ENCODE data around the gene NR4A3. TPM values are rescaled to one million over a fixed set of nuclear protein-coding genes. Genes with fewer than 3 reads are reported as not detected.

NR4A3 gene
- total RNA-seq, 1 donor from 2014 or later: 3.2 TPM

- no peaks in the 10 kb centered on the region for H3K9me3 Mint-ChIP-seq (ENCODE audit: unreplicated experiment)
- peaks cover 45% of the 10 kb centered on the region for H3K4me1 Mint-ChIP-seq (ENCODE audit: unreplicated experiment)
- peak; percentile 98 for DNase-seq (ENCODE audit: extremely low spot score, unreplicated experiment)
- H3K4me3 Mint-ChIP-seq (ENCODE audit: unreplicated experiment): peak overlapping the region; percentile 95
- peak overlapping the region; percentile 95 for H3K27ac Mint-ChIP-seq (ENCODE audit: unreplicated experiment)
- TF ChIP-seq CTCF (IDR thresholded peaks at IDR 0.05): peak; percentile 29
- peaks cover 4% of the 10 kb centered on the region for H3K27me3 Mint-ChIP-seq (ENCODE audit: unreplicated experiment)
- no peaks in the 10 kb centered on the region for H3K36me3 Mint-ChIP-seq (ENCODE audit: unreplicated experiment)
These were observed 1.6 kb upstream of the NR4A3 start for GRCh38 chr9:99819856-99820684.

- no peak for DNase-seq (ENCODE audit: extremely low spot score, unreplicated experiment)
- peaks cover 7% of the 10 kb centered on the region for H3K27me3 Mint-ChIP-seq (ENCODE audit: unreplicated experiment)
- peaks cover 46% of the 10 kb centered on the region for H3K4me1 Mint-ChIP-seq (ENCODE audit: unreplicated experiment)
- H3K4me3 Mint-ChIP-seq (ENCODE audit: unreplicated experiment): peak overlapping the region; percentile 95
- H3K36me3 Mint-ChIP-seq (ENCODE audit: unreplicated experiment): no peaks in the 10 kb centered on the region
- TF ChIP-seq CTCF (IDR thresholded peaks at IDR 0.05): no peak
- peak overlapping the region; percentile 95 for H3K27ac Mint-ChIP-seq (ENCODE audit: unreplicated experiment)
- H3K9me3 Mint-ChIP-seq (ENCODE audit: unreplicated experiment): no peaks in the 10 kb centered on the region
These were observed 845 bp upstream of the NR4A3 start for GRCh38 chr9:99820685-99821395.

- peak overlapping the region; percentile 95 for H3K27ac Mint-ChIP-seq (ENCODE audit: unreplicated experiment)
- peaks cover 48% of the 10 kb centered on the region for H3K4me1 Mint-ChIP-seq (ENCODE audit: unreplicated experiment)
- H3K36me3 Mint-ChIP-seq (ENCODE audit: unreplicated experiment): no peaks in the 10 kb centered on the region
- TF ChIP-seq CTCF (IDR thresholded peaks at IDR 0.05): no peak
- H3K9me3 Mint-ChIP-seq (ENCODE audit: unreplicated experiment): no peaks in the 10 kb centered on the region
- DNase-seq (ENCODE audit: extremely low spot score, unreplicated experiment): no peak
- peaks cover 15% of the 10 kb centered on the region for H3K27me3 Mint-ChIP-seq (ENCODE audit: unreplicated experiment)
- H3K4me3 Mint-ChIP-seq (ENCODE audit: unreplicated experiment): peak overlapping the region; percentile 95
These were observed 572 bp downstream of the NR4A3 start for GRCh38 chr9:99822109-99822805.

DNA sequence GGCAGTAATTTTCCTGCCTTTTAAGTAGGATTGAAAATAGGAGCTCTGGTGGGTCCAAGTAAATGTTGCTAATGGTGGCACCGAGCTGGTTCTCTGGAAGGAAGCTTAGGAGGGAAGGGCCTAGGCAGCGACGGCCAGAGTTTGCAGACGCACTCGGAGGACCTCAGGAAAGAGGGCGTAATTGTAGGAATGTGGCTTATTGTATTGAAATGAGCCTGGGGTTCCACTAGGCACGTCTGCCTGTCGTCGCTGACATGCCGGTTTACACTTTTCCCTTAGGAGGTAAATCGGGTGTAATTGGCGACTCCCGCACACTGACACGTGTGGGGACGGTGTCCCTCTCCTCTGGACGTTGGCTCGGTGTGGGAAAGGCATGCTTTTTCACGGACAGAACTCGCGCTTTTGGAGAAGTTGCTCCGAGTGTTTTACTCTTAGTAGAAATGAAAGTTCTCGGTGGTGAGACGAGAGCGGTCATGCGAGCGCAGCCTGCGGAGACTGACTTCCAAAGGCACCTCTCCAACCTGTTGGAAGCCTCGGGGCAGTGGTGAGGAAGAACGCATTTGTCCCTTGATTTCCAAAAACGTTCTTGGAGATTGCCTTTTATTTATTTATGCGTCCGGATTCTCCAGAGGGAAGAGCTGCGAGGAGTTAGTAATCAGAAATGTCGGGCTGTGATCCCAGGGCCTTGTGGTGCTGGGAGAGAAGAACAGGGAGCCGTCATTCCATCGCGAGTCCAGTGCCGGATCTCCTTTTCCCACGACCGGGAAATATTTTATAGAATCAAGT is 1.3 kb downstream of the NR4A3 start:
- DNase-seq (ENCODE audit: extremely low spot score, unreplicated experiment): no peak
- peaks cover 23% of the 10 kb centered on the region for H3K27me3 Mint-ChIP-seq (ENCODE audit: unreplicated experiment)
- no peak for TF ChIP-seq CTCF (IDR thresholded peaks at IDR 0.05)
- peak overlapping the region; percentile 95 for H3K4me3 Mint-ChIP-seq (ENCODE audit: unreplicated experiment)
- H3K27ac Mint-ChIP-seq (ENCODE audit: unreplicated experiment): peak overlapping the region; percentile 95
- H3K36me3 Mint-ChIP-seq (ENCODE audit: unreplicated experiment): no peaks in the 10 kb centered on the region
- H3K4me1 Mint-ChIP-seq (ENCODE audit: unreplicated experiment): peaks cover 50% of the 10 kb centered on the region
- H3K9me3 Mint-ChIP-seq (ENCODE audit: unreplicated experiment): no peaks in the 10 kb centered on the region

All from osteocyte (in vitro differentiated cells).